Dermis microvascular lymphatic vessel endothelial cell (primary cell): ENCODE measurements around the gene PSKH1. TPM values are rescaled to one million over a fixed set of nuclear protein-coding genes. Genes with fewer than 3 reads are reported as not detected.
A peak's percentile ranks its signal among the peaks of the same experiment; 100 is the strongest.

Source experiments
- DNase-seq, 2 donors: peaks; one replicate each; pipeline versions ENCODE4 v3.0.0 to v3.0.0-alpha.2; 2010; ENCODE audit warnings: low read depth in 2 of 2
- total RNA-seq: library from RNA; depleted of rRNA; stranded (reverse); fragments of >200 nt; gene quantifications from 2 replicates; pipeline ENCODE4 v1.2.1, GENCODE V29; 2014

PSKH1 gene
- total RNA-seq, 1 donor from 2014 or later, result 8.7 TPM

- peak in 1 of 2 donors; percentile 63 for DNase-seq
Observed at GRCh38 chr16:67865318-67865717, 27.7 kb upstream of the PSKH1 start.

- DNase-seq, result no peak
Observed at GRCh38 chr16:67868290-67868689, 24.8 kb upstream of the PSKH1 start.

GRCh38 chr16:67869653-67870052 lies 23.4 kb upstream of the PSKH1 start:
- DNase-seq, result no peak

DNA sequence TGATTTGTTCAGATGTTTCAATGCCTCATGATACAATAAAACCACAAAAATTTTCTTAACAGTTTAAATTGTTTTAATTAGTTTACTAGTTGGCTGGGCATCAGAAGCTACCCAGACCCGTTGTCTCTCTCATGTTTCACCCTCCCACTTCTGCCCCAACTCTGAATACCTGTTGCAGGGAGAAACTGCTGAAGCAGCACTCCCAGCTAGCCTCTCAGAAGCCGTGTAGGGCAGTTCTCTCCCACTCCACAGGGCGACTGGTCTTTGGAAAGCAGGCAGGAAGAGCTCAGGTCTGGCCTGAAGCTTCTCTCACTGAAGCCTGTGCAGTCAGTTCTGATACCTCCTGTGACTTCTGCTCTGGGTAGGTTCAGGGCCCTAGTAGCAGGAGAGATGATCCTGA lies 21.8 kb upstream of the PSKH1 start:
- no peak for DNase-seq

DNA sequence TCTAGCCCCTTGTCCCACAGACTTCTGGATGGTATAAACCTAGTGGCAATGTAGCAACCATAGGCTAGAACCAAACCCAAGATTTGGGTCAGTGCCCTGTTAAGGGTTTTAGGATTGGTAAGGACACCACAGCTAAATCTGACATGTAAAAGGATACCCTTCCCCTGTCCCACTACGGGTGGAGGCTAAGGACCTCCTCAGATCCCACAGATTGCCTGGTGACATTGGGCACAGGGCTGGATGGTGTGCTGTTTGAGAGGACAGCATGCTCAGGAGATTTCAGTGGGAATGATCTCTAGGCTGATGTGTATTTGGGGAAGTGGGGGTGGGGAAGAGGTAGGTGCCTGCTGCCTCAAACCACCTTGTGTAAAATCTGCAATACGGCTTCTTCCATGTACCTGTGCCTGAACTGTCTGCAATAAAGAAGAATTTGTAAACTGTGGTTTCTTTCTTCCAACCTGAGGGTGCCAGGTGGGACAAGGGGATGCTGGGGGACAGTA lies 20.9 kb upstream of the PSKH1 start:
- DNase-seq, result no peak

DNA sequence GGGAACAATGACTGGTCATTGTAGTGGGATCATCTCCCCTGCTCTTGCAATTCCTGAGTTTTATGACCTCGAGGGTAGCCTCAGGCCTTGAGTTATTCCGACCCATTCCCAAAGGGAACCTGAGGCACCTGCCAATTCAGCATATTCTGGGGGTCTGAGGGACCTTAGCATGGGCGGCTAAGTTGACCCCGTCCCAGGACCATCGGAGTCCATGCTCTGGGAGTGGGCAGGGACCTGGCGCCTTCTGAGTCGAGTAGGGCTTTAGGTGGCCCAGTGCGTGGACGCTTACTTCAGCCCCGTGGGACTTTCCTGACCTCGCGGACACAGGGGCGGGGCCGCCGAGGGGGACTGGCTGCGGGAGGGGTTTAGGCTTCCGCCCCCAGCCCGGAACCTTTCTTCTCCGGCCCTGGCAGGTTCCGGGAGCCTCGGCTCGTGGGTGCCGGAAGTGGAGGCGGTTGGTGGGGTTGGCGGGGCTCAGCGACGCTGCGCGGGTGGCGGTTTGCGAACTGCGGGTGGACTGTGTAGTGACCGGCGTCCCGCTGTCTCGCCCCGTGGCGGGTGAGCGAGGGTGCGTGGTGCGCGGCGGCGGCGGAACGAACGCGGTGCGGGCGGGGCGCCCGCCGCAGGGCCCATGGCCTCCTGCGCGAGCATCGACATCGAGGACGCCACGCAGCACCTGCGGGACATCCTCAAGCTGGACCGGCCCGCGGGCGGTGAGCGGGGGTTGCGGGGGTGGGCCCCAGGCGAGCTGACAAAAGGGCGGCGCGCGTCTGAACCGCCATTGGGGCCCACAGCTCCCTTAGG lies 20.2 kb upstream of the PSKH1 start, which contains the start of gene EDC4:
Gene EDC4 (plus strand): TSS at position 422 of the 804 bp plus-strand sequence. CDS start 210 bp downstream, at position 632.
- DNase-seq, result peak; percentile 74 to 88

DNA sequence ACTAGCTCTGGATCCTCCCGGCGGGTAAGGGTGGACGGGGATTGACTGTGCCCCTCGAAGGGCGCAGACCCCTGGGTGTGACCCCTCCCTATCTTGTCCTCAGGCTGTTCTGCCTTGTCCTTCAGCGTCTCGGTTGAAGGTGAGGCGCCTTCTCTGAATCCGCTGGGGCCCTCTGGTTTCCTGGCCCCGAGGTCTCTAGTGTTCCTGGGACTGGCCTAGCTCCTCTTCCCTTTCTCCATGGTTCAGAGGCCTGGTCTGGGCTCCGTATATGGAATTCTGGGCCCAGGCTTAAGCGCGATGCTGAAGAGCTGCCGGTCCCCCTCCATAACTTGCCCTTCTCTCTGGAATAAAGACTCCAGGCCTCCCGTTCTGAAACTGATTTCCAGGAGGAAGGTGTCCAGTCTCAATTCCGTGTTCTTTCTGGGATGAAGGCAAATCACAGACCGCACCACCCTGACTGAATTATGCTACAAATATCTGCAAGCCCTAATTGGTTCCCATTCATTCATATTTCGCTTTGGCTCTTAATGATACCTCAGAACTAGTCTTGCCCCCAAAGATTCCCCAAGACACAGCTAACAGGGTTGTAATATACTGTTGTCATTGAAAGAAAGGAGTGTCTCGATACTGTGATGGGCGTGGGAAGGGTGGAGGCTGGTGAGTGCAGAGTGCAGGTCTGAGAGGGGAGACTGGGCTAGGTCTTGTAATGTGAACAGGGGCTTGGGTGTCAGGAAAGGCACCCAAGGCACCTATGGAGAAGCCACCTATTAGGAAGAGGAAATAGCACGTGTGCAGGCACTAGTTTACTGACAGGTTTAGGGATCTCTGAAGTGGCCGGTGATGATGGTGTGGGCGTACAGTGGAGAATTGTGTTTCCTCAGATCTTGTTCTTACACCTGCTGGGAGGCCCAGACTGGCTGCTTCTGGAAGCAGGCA lies 19.4 kb upstream of the PSKH1 start:
- no peak for DNase-seq

DNA sequence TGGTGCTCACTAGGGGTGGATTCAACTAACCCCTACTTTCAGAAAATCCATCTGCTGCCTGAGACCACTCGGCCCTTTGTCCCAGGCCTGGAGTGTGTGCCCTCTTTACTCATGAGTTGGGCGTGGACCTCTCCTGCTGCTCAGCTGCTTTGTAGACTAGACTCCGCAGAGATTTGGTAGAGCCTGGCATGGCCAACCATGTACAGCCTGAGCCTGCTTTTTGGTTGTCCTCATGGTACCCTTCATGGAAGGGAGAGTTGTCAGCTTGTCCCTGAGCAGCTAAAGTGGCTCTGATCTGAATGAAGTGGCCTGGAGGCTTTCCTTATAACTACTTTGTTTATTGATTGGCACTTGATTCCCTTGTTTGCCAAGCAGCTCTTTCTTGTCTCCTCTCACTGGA lies 18.7 kb upstream of the PSKH1 start:
- DNase-seq, result no peak

DNA sequence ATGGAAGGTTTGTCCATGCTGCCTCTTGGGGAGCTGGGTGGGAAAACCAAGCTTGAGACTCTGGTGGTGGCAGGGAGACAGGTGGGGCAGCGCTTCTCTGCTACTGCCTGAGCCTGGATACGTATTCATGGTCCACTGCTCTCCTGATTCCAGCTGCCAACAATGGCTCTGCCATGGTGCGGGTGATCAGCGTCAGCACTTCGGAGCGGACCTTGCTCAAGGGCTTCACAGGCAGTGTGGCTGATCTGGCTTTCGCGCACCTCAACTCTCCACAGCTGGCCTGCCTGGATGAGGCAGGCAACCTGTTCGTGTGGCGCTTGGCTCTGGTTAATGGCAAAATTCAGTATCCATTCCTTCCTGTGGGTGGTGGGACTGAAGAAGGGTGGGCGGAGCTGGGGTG lies 16.0 kb upstream of the PSKH1 start:
- no peak for DNase-seq

DNA sequence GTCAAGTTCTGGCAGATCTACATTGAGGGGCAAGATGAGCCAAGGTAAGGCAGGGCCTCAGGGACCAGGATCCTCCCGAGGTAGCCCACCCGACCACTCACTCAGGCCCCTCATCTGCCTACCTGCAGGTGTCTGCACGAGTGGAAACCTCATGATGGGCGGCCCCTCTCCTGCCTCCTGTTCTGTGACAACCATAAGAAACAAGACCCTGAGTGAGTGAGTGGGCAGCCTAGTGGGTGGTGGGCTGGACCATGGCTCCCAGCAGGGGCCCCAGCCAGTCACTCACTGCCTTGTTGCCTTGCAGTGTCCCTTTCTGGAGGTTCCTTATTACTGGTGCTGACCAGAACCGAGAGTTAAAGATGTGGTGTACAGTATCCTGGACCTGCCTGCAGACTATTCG lies 14.8 kb upstream of the PSKH1 start:
- no peak for DNase-seq

DNA sequence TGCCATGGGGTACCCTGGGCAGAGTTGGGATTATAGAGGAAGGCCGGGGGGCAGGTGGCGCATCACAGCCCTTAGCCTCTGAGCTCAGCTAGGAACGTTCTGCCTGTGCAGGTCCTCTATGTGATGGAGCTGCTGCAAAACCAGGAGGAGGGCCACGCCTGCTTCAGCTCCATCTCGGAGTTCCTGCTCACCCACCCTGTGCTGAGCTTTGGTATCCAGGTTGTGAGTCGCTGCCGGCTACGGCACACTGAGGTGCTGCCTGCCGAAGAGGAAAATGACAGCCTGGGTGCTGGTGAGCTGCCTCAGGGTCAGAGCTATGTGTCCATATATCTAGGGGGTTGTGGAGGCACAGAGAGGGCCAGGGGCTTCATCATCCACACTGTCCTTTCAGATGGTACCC lies 14.2 kb upstream of the PSKH1 start:
- DNase-seq, result no peak

DNA sequence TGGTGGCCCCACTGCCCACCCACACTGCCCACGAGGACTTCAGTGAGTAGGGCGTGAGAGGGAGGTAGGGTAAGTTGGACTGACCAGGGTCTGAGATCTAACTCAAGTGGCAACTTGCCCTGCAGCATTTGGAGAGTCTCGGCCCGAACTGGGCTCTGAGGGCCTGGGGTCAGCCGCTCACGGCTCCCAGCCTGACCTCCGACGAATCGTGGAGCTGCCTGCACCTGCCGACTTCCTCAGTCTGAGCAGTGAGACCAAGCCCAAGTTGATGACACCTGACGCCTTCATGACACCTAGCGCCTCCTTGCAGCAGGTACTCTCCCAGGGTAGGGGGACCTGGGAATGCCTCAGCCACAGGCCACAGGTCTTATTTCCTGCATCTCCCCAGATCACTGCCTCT lies 13.6 kb upstream of the PSKH1 start:
- no peak for DNase-seq

DNA sequence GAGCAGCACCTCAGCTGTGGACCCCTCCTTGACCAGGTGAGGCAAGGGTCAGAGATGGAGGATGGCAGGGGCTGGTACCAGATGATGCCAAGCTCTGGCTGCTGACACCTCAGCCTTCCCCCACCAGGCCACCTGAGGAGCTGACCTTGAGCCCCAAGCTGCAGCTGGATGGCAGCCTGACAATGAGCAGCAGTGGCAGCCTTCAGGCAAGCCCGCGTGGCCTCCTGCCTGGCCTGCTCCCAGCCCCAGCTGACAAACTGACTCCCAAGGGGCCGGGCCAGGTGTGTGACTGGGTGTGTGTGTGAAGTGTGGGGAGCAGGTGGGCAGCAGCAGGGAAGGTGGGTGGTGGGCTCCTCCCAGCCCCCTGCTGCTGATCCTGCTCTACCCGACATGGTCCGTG lies 13.1 kb upstream of the PSKH1 start:
- no peak for DNase-seq

DNA sequence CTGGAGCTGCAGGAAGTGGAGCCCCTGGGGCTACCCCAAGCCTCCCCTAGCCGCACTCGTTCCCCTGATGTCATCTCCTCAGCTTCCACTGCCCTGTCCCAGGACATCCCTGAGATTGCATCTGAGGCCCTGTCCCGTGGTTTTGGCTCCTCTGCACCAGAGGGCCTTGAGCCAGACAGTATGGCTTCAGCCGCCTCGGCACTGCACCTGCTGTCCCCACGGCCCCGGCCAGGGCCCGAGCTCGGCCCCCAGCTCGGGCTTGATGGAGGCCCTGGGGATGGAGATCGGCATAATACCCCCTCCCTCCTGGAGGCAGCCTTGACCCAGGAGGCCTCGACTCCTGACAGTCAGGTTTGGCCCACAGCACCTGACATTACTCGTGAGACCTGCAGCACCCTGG lies 12.5 kb upstream of the PSKH1 start:
- DNase-seq, result no peak

- DNase-seq, result no peak
Observed at GRCh38 chr16:67881621-67882161, 11.4 kb upstream of the PSKH1 start.

DNA sequence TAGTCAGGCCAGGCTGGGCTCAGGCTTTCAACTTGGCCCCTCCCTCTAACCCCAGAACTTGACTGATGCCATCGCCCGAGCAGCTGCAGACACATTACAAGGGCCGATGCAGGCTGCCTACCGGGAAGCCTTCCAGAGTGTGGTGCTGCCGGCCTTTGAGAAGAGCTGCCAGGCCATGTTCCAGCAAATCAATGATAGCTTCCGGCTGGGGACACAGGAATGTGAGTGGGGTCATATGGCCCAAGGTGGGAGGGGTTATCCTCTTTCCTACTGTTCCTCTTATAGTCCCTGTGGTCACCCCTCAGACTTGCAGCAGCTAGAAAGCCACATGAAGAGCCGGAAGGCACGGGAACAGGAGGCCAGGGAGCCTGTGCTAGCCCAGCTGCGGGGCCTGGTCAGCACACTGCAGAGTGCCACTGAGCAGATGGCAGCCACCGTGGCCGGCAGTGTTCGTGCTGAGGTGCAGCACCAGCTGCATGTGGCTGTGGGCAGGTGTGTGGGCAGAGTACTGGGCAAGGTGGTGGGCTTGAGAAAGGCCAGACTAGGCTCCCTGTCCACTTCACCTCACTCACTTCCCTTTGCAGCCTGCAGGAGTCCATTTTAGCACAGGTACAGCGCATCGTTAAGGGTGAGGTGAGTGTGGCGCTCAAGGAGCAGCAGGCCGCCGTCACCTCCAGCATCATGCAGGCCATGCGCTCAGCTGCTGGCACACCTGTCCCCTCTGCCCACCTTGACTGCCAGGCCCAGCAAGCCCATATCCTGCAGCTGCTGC lies 10.5 kb upstream of the PSKH1 start:
- peak in 1 of 2 donors; percentile 33 for DNase-seq

GRCh38 chr16:67883146-67883871 lies 9.7 kb upstream of the PSKH1 start:
- no peak for DNase-seq

DNA sequence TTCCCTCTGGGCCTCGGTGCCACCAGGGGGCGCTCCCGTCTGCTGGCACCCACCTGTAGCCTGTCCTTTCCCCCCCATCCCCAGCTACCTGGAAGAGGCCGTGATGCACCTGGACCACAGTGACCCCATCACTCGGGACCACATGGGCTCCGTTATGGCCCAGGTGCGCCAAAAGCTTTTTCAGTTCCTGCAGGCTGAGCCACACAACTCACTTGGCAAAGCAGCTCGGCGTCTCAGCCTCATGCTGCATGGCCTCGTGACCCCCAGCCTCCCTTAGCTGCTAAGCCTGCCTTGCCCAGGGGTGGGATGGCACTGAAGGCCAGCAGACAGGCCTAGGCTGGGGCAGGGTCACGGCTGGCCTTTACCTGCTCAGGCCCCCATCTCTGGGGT lies 9.2 kb upstream of the PSKH1 start:
- peak in 1 of 2 donors; percentile 68 for DNase-seq

DNA sequence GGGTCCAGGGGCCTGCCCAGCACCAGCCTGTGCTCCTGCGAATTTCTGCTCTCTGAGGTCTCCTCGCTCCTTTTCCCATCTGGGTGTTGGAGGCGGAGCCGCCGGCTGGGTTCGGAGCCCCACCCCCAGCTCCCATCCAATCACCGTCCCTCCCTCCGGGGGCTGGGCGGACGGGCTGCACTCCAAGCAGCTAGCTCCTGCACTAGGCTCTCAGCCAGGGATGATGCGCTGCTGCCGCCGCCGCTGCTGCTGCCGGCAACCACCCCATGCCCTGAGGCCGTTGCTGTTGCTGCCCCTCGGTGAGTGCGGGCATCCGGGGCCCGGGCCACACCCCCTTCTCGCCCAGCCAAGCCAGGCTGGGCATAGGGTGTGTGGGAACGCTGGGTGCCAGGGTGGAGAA lies 8.4 kb upstream of the PSKH1 start, which contains the start of gene NRN1L:
Gene NRN1L (plus strand): TSS at position 202 of the 400 bp plus-strand sequence. CDS start 19 bp downstream, at position 221.
- peak; percentile 68 to 83 for DNase-seq

DNA sequence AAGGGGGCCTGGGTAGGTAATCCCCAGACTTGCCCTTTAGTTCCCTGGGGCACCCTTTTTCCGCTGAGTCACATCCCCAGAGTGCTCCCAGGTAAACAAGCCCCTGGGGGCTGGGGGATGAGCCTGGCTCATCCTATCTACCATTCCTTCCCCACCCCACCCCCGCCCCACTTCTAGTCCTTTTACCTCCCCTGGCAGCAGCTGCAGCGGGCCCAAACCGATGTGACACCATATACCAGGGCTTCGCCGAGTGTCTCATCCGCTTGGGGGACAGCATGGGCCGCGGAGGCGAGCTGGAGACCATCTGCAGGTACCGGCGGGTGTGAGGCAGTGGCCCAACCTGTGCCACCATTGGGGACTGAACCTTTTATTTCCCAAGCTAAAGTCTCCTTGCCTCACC lies 7.5 kb upstream of the PSKH1 start:
- no peak for DNase-seq
